ENCODE data around the gene SURF6. TPM values are rescaled to one million over a fixed set of nuclear protein-coding genes. Genes with fewer than 3 reads are reported as not detected.

Gene SURF6
- total and polyA plus RNA-seq, 2 experiments from 2014 or later: 20.2 to 24.3 TPM

GRCh38 chr9:133309608-133310007, 26.4 kb downstream of the SURF6 start:
- Histone ChIP-seq H3K36me3 (replicated peaks; ENCODE audit: insufficient read depth, low read depth) (no peaks in the 10 kb centered on the region), H3K9me2 (replicated peaks; ENCODE audit: insufficient read depth) (no peaks in the 10 kb centered on the region), H3K4me1 (ENCODE audit: insufficient read depth) (no peaks in the 10 kb centered on the region), H3K27me3 (no peaks in the 10 kb centered on the region), H4K20me1 (ENCODE audit: insufficient read depth, poor library complexity, severe bottlenecking) (no peaks in the 10 kb centered on the region), H2AFZ (no peak overlapping the region), H3K4me3 (no peak overlapping the region), H3K9me3 (ENCODE audit: low read depth) (no peaks in the 10 kb centered on the region), H3K4me2 (no peak overlapping the region), H3K79me2 (no peaks in the 10 kb centered on the region), H3K27ac (no peak overlapping the region)
- TF ChIP-seq EZH2phosphoT487 (IDR thresholded peaks at IDR 0.05; ENCODE audit: low read depth, severe bottlenecking, unreplicated experiment) (no peak), CTCF (IDR thresholded peaks at IDR 0.05; ENCODE audit: poor library complexity) (no peak), EZH2 (IDR thresholded peaks at IDR 0.05; ENCODE audit: borderline replicate concordance) (no peak)
- WGBS (ENCODE audit: low lambda C conversion rate, missing lambda C conversion rate): 85% methylated on average over 6 of the region's 6 CpGs
- no peak for DNase-seq (ENCODE audit: low spot score)

- H3K27me3 ChIP-seq: no peaks in the 10 kb centered on the region
- no peaks in the 10 kb centered on the region for H3K9me3 ChIP-seq (ENCODE audit: low read depth)
- H3K4me1 ChIP-seq (ENCODE audit: insufficient read depth): no peaks in the 10 kb centered on the region
- H3K36me3 ChIP-seq (replicated peaks; ENCODE audit: insufficient read depth, low read depth): no peaks in the 10 kb centered on the region
- no peak for DNase-seq (ENCODE audit: low spot score)
- no peak overlapping the region for H3K4me2 ChIP-seq
- no peak overlapping the region for H2AFZ ChIP-seq
- TF ChIP-seq EZH2phosphoT487 (IDR thresholded peaks at IDR 0.05; ENCODE audit: low read depth, severe bottlenecking, unreplicated experiment) (no peak), EZH2 (IDR thresholded peaks at IDR 0.05; ENCODE audit: borderline replicate concordance) (no peak), CTCF (IDR thresholded peaks at IDR 0.05; ENCODE audit: poor library complexity) (no peak)
- WGBS (ENCODE audit: low lambda C conversion rate, missing lambda C conversion rate): 90% methylated on average over 16 of the region's 16 CpGs
- no peak overlapping the region for H3K4me3 ChIP-seq
- H3K9me2 ChIP-seq (replicated peaks; ENCODE audit: insufficient read depth): no peaks in the 10 kb centered on the region
- no peaks in the 10 kb centered on the region for H4K20me1 ChIP-seq (ENCODE audit: insufficient read depth, poor library complexity, severe bottlenecking)
- no peak overlapping the region for H3K27ac ChIP-seq
- H3K79me2 ChIP-seq: no peaks in the 10 kb centered on the region
These were observed 28.7 kb downstream of the SURF6 start for GRCh38 chr9:133307301-133307700.

GRCh38 chr9:133306242-133307204, 29.5 kb downstream of the SURF6 start:
- H3K9me3 ChIP-seq (ENCODE audit: low read depth): no peaks in the 10 kb centered on the region
- no peaks in the 10 kb centered on the region for H4K20me1 ChIP-seq (ENCODE audit: insufficient read depth, poor library complexity, severe bottlenecking)
- no peaks in the 10 kb centered on the region for H3K4me1 ChIP-seq (ENCODE audit: insufficient read depth)
- 82% methylated on average over 31 of the region's 31 CpGs for WGBS (ENCODE audit: low lambda C conversion rate, missing lambda C conversion rate)
- TF ChIP-seq EZH2 (IDR thresholded peaks at IDR 0.05; ENCODE audit: borderline replicate concordance) (no peak), CTCF (IDR thresholded peaks at IDR 0.05; ENCODE audit: poor library complexity) (no peak), EZH2phosphoT487 (IDR thresholded peaks at IDR 0.05; ENCODE audit: low read depth, severe bottlenecking, unreplicated experiment) (no peak)
- H2AFZ ChIP-seq: no peak overlapping the region
- H3K27me3 ChIP-seq: no peaks in the 10 kb centered on the region
- no peak overlapping the region for H3K4me2 ChIP-seq
- no peaks in the 10 kb centered on the region for H3K36me3 ChIP-seq (replicated peaks; ENCODE audit: insufficient read depth, low read depth)
- DNase-seq (ENCODE audit: low spot score): no peak
- no peak overlapping the region for H3K4me3 ChIP-seq
- H3K9me2 ChIP-seq (replicated peaks; ENCODE audit: insufficient read depth): no peaks in the 10 kb centered on the region
- H3K79me2 ChIP-seq: no peaks in the 10 kb centered on the region
- H3K27ac ChIP-seq: no peak overlapping the region
